H9 (cell line): Measurements from ENCODE around the gene CRAT. TPM values are rescaled to one million over a fixed set of nuclear protein-coding genes. Genes with fewer than 3 reads are reported as not detected.

Source experiments
- DNase-seq: peaks from one replicate; pipeline ENCODE4 v3.0.0-alpha.2; 2017
- H2AFZ ChIP-seq: one replicate; pipeline ENCODE4 v1.6.1; 2013; ENCODE audit warnings: mild to moderate bottlenecking, low read length, control low read depth, moderate library complexity
- H2AK5ac ChIP-seq: 2 replicates; pipeline ENCODE4 v1.6.1; 2013; ENCODE audit warnings: low read length, control low read depth, mixed read lengths; ENCODE audit not compliant: insufficient read length
- H2BK120ac ChIP-seq: one replicate; pipeline ENCODE4 v1.6.1; 2013; ENCODE audit warnings: low read depth, mild to moderate bottlenecking, low read length, control low read depth, inconsistent platforms; ENCODE audit not compliant: poor library complexity, severe bottlenecking
- H2BK12ac ChIP-seq: 2 replicates; pipeline ENCODE4 v1.6.1; 2013; ENCODE audit warnings: low read length, control low read depth, mixed read lengths, low read depth; ENCODE audit not compliant: insufficient read length
- H2BK15ac ChIP-seq: 2 replicates; pipeline ENCODE4 v1.6.1; 2013; ENCODE audit warnings: low read depth, low read length, control low read depth
- H2BK20ac ChIP-seq: one replicate; pipeline ENCODE4 v1.6.1; 2013; ENCODE audit warnings: low read depth, mild to moderate bottlenecking, low read length, control low read depth, inconsistent platforms; ENCODE audit not compliant: poor library complexity, severe bottlenecking
- H2BK5ac ChIP-seq: 2 replicates; pipeline ENCODE4 v1.6.1; 2013; ENCODE audit warnings: low read length, control low read depth, mixed read lengths; ENCODE audit not compliant: insufficient read length
- H3K14ac ChIP-seq: 2 replicates; pipeline ENCODE4 v1.6.1; 2013; ENCODE audit warnings: low read length, control low read depth; ENCODE audit not compliant: insufficient read depth
- H3K18ac ChIP-seq: 2 replicates; pipeline ENCODE4 v1.6.1; 2013; ENCODE audit warnings: low read depth, mild to moderate bottlenecking, mixed read lengths, low read length, control low read depth; ENCODE audit not compliant: insufficient read length
- H3K23ac ChIP-seq: 2 replicates; pipeline ENCODE4 v1.6.1; 2013; ENCODE audit warnings: low read length, control low read depth, mixed read lengths, low read depth; ENCODE audit not compliant: insufficient read length
- H3K23me2 ChIP-seq: 2 replicates; pipeline ENCODE4 v1.6.1; 2013; ENCODE audit warnings: low read depth, mild to moderate bottlenecking, mixed read lengths, low read length, control low read depth; ENCODE audit not compliant: insufficient read length, poor library complexity, severe bottlenecking
- H3K27ac ChIP-seq: 2 replicates; pipeline ENCODE4 v1.5.1; 2013; ENCODE audit warnings: low read length, control low read depth, mixed read lengths, low read depth; ENCODE audit not compliant: insufficient read length
- H3K27me3 ChIP-seq: 2 replicates; pipeline ENCODE4 v1.6.1; 2013; ENCODE audit warnings: low read length, control low read depth, inconsistent platforms; ENCODE audit not compliant: insufficient read depth
- H3K4ac ChIP-seq: 2 replicates; pipeline ENCODE4 v1.6.1; 2013; ENCODE audit warnings: low read depth, mild to moderate bottlenecking, control low read depth, inconsistent platforms, low read length, moderate library complexity
- H3K4me1 ChIP-seq: 2 replicates; pipeline ENCODE4 v1.6.1; 2013; ENCODE audit warnings: low read length, control low read depth, inconsistent platforms; ENCODE audit not compliant: insufficient read depth
- H3K4me2 ChIP-seq: 2 replicates; pipeline ENCODE4 v1.6.1; 2013; ENCODE audit warnings: low read length, control low read depth, mixed read lengths; ENCODE audit not compliant: insufficient read length, insufficient read depth
- H3K56ac ChIP-seq: 2 replicates; pipeline ENCODE4 v1.6.1; 2013; ENCODE audit warnings: low read depth, mild to moderate bottlenecking, mixed read lengths, low read length, control low read depth; ENCODE audit not compliant: insufficient read length
- H3K79me1 ChIP-seq: 2 replicates; pipeline ENCODE4 v1.6.1; 2013; ENCODE audit warnings: low read depth, mild to moderate bottlenecking, moderate library complexity, low read length, control low read depth, inconsistent platforms; ENCODE audit not compliant: insufficient read depth, poor library complexity, severe bottlenecking
- H3K79me2 ChIP-seq: 2 replicates; pipeline ENCODE4 v1.6.1; 2013; ENCODE audit warnings: low read length, control low read depth, inconsistent platforms; ENCODE audit not compliant: insufficient read depth
- H3K9ac ChIP-seq: 2 replicates; pipeline ENCODE4 v1.6.1; 2013; ENCODE audit warnings: low read length, control low read depth, mixed read lengths; ENCODE audit not compliant: insufficient read length; ENCODE audit errors: extremely low read depth
- H3K9me3 ChIP-seq: one replicate; pipeline ENCODE4 v1.6.1; 2013; ENCODE audit warnings: low read depth, low read length, inconsistent platforms; ENCODE audit not compliant: control insufficient read depth
- H3T11ph ChIP-seq: one replicate; pipeline ENCODE4 v1.6.1; 2013; ENCODE audit warnings: mild to moderate bottlenecking, low read length, control low read depth, inconsistent platforms
- H4K20me1 ChIP-seq: one replicate; pipeline ENCODE4 v1.6.1; 2013; ENCODE audit not compliant: control insufficient read depth, insufficient read length, insufficient read depth
- H4K5ac ChIP-seq: 2 replicates; pipeline ENCODE4 v1.6.1; 2013; ENCODE audit warnings: low read depth, mild to moderate bottlenecking, mixed read lengths, low read length, control low read depth; ENCODE audit not compliant: insufficient read length
- H4K8ac ChIP-seq: replicated peaks from 2 replicates; pipeline ENCODE4 v1.6.1; 2013; ENCODE audit warnings: low read length, control low read depth, mixed read lengths, low read depth; ENCODE audit not compliant: insufficient read length
- H4K91ac ChIP-seq: 2 replicates; pipeline ENCODE4 v1.6.1; 2013; ENCODE audit warnings: low read depth, mild to moderate bottlenecking, moderate library complexity, mixed read lengths, low read length, control low read depth; ENCODE audit not compliant: insufficient read length
- H3K27ac Mint-ChIP-seq, 3 experiments: 2 replicates in 2 of 3; 3 replicates in 1 of 3; pipeline ENCODE4 v1.8.0; 2020 to 2021; ENCODE audit warnings: mixed read lengths in 3 of 3, mild to moderate bottlenecking in 1 of 3, moderate library complexity in 1 of 3
- H3K27me3 Mint-ChIP-seq: 2 replicates; pipeline ENCODE4 v1.8.0; 2021; ENCODE audit warnings: low read depth, mild to moderate bottlenecking, moderate library complexity, mixed read lengths
- H3K36me3 Mint-ChIP-seq, 3 experiments: 2 replicates in 2 of 3; 3 replicates in 1 of 3; pipeline ENCODE4 v1.8.0; 2020 to 2021; ENCODE audit warnings: low read depth in 3 of 3, mixed read lengths in 3 of 3; ENCODE audit not compliant: insufficient read depth in 1 of 3
- H3K4me1 Mint-ChIP-seq, 2 experiments: 2 replicates each; pipeline ENCODE4 v1.8.0; 2020; ENCODE audit warnings: mixed read lengths in 2 of 2
- H3K4me3 Mint-ChIP-seq, 2 experiments: 2 replicates in 1 of 2; 3 replicates in 1 of 2; pipeline ENCODE4 v1.8.0; 2020 to 2021; ENCODE audit warnings: mild to moderate bottlenecking in 2 of 2, mixed read lengths in 2 of 2, moderate library complexity in 1 of 2
- H3K9me3 Mint-ChIP-seq, 2 experiments: 2 replicates in 1 of 2; 3 replicates in 1 of 2; pipeline ENCODE4 v1.8.0; 2020; ENCODE audit warnings: mild to moderate bottlenecking in 2 of 2, mixed read lengths in 2 of 2, moderate library complexity in 1 of 2
- CTCF ChIP-seq: fragments of 200-600 bp; sonication (generic); conservative IDR thresholded peaks from 3 replicates; pipeline ENCODE4 v1.8.0; 2021; ENCODE audit warnings: antibody characterized with exemption, mild to moderate bottlenecking
- WGBS: extraction: QIAGEN DNeasy Blood & Tissue Kit; methylation state at CpG from one replicate; pipeline ENCODE4 v1.1.7; 2013; ENCODE audit warnings: missing lambda C conversion rate, low lambda C conversion rate, mixed read lengths; ENCODE audit not compliant: insufficient read length; ENCODE audit errors: extremely low coverage; 5-methylcytosine and 5-hydroxymethylcytosine counted together
- total RNA-seq: library from RNA; stranded (reverse); gene quantifications from 2 replicates; pipeline ENCODE4 v1.2.1, GENCODE V29; 2021

CRAT gene
- total RNA-seq, 1 experiment from 2014 or later: 15.0 TPM

GRCh38 chr9:129107651-129108050 lies 2.9 kb downstream of the CRAT start:
- Histone ChIP-seq H3K9ac (no peak overlapping the region), H3K14ac (no peak overlapping the region; the same call in 1 of the 2 replicates), H3K23me2 (peaks cover 12% of the 10 kb centered on the region), H2AK5ac (no peak overlapping the region), H3K27ac (no peak overlapping the region), H2BK120ac (no peak overlapping the region), H3K79me2 (peaks cover 2% of the 10 kb centered on the region; the same call in 1 of the 2 replicates), H2AFZ (no peak overlapping the region), H3K4me1 (no peaks in the 10 kb centered on the region), H2BK15ac (no peak overlapping the region), H3T11ph (no peak overlapping the region), H4K20me1 (no peaks in the 10 kb centered on the region), H3K9me3 (no peaks in the 10 kb centered on the region), H2BK12ac (no peak overlapping the region), H4K5ac (no peak overlapping the region), H3K56ac (no peak overlapping the region), H3K23ac (no peak overlapping the region), H4K8ac (no peak overlapping the region), H3K79me1 (no peaks in the 10 kb centered on the region), H2BK20ac (no peak overlapping the region), H2BK5ac (no peak overlapping the region), H3K4ac (no peak overlapping the region), H3K27me3 (no peaks in the 10 kb centered on the region; the same call in 1 of the 2 replicates), H3K18ac (no peak overlapping the region), H4K91ac (no peak overlapping the region), H3K4me2 (no peak overlapping the region)
- no CpG with 5 or more reads among the region's 13 CpGs for WGBS
- H3K36me3 Mint-ChIP-seq: peaks cover 0 to 4% (median 0%) of the 10 kb centered on the region in 3 experiments; a peak in 1 of 7 replicates
- no peak for TF ChIP-seq CTCF
- H3K9me3 Mint-ChIP-seq: no peaks in the 10 kb centered on the region
- H3K27me3 Mint-ChIP-seq: peaks cover 29% of the 10 kb centered on the region
- no peak overlapping the region; a peak in 1 of 5 replicates for H3K4me3 Mint-ChIP-seq
- no peak for DNase-seq
- H3K4me1 Mint-ChIP-seq: peaks cover 10 to 20% of the 10 kb centered on the region in 2 experiments
- no peak overlapping the region for H3K27ac Mint-ChIP-seq
